Posterior cingulate gyrus (tissue), 11 donors: ENCODE data around the gene TUNAR.
A peak's percentile ranks its signal among the peaks of the same experiment; 100 is the strongest.

Experiments
- DNase-seq, 10 donors: peaks; one replicate each; pipeline versions ENCODE4 v3.0.0 to v3.0.0-alpha.2; 2020 to 2021; ENCODE audit warnings: mixed read lengths in 3 of 10
- intact Hi-C: fragments of 100-400 bp; cut with DNase I; formaldehyde crosslinking; loops from one replicate; pipeline ENCODE4 v1.15.1; 2023

Gene TUNAR

DNA sequence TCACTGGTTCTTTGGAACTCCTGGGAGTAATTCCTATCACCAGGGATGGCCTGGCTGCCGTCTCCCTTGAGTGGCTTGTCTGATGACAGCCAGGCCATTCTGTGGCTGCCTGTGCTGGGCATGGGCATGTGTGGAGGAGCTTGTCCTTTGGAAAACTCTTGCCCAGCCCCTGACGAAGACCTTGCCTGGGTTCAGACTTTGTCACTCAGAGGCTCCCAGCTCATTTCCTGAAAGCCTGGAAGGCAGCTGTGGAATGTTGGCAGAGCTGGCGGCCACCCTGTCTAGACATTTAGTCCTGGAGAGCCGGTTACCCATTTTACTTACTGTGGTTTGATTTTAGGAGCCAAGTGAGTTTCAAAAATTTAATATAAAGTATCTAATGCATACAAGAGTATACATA lies 34.0 kb downstream of the TUNAR start:
- DNase-seq = no peak
- intact Hi-C loops = no loop called here

DNA sequence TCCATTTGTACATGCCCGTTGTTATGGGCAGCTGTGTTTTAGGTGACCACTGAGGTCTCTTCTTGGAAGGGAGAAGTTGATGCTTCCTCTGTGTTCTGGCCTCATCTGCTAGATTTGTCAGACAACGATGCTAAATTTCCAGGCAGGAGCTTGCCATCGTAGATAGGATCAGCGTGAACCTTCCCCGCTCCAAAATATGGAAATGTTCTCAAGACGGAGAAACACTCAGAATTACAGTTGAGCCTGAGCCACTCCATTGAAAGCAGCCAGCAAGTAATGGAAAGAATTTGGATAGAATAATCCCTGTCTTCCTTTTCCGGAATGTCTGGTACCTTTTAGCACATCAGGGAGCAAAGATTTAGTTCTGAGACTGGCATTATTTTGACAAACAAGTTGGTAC lies 34.8 kb downstream of the TUNAR start:
- DNase-seq = no peak
- intact Hi-C loops = no loop called here

DNA sequence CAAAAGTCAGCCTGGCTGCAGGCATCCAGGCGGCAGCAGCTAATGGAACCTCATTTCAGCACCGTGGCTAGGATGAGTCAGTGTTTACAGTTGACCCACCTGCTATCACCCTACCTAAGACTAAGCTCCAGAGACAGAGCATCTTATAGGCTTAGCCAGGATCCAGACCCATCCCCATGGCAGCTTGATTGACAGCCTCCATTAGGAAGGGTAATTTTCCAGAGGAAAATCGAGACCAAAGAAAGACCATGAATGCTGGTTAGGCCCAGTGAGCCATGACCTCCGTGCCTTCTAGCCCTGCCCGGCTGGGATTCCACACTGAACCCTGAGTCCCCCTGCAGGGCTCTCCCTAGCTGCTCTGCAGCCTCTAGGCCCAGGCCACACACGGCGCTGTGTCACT lies 38.7 kb downstream of the TUNAR start:
- intact Hi-C loops = no loop called here
- DNase-seq = no peak

DNA sequence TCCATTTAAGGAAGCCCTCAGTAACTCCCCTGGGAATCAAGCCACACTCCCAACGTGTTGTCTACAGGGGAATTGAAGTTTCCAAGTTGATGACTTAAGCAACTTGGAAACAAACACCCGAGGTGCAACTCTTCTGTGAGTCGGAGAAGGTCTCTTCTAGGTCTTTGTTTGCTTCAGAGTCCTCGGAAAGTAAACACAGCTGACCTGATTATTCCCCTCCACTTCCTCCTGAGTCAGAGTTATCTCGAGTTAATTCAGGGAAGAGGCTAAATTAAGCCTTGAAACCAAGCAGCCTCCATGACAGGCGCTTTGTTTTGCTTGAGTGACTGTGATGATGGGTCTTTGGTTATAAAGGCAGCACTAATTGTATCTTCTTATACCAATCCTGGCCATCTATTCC lies 41.8 kb downstream of the TUNAR start:
- intact Hi-C loops = no loop called here
- DNase-seq = no peak

DNA sequence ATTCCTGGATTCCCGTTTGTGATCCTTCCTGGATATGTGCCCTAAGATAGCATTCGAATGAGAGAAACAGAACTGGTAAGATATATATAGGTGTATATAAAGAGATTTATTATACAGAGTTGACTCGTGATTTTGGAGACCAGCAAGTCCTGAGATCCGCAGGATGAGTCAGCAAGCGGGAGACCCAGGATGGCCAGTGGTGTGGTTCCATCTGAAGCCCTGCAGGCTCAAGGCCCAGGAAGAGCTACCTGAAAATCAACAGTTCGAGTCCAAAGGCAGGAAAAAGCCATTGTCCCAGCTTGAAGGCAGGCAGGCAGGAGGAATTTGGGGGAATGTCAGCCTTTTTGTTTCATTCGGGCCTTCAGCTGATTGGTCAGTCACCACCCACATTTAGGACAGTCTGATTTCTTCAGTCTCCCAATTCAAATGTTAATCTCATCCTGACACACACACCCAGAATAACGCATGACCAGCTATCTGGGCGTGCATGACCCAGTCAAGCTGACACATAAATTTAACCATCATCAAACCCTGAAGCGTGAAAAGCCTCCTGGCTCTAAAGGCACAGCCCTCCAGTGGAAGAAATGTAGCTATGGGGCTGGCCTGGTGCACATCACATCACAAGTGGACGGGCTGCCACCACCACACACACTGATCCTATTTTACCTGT lies 44.3 kb downstream of the TUNAR start:
- intact Hi-C loops = no loop called here
- DNase-seq = no peak

DNA sequence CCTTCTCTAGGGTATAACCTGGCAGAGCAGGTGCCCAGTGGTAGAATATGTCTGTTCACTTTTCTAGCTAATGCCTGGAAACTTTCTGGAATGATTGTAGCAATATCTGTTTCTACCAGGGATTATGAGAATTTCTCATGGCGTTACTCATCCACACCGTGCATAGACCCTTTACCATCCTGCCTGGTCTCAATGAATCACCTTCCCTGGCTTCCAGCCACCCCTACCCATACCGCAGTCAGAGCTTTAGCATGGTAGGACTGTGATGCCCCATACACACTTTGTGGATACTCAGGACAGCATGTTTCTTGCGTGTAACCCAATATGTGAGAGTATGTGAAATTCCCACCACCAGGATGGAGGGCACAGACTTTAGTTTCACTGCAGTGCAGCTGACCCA lies 45.4 kb downstream of the TUNAR start:
- no peak for DNase-seq
- intact Hi-C loops = no loop called here

DNA sequence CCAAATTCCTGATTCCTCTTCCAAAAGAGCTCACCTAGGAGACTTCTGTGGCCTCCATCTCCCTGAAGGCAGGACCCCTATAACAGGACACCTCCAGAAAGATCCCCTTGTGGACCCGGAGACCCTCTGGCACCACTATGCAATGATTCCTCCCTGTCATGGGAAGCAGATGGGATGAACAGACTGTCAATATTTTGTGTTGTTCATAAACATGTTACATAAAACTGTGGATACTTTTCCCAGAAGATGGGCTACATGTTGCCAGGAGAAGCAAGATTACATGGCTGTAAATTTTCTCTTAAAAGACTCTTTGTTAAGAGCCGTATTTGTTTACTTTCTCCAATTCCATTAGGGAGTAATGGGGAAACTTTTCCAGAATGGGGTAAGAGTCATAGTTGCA lies 52.1 kb downstream of the TUNAR start:
- no peak for DNase-seq
- intact Hi-C loops = no loop called here

DNA sequence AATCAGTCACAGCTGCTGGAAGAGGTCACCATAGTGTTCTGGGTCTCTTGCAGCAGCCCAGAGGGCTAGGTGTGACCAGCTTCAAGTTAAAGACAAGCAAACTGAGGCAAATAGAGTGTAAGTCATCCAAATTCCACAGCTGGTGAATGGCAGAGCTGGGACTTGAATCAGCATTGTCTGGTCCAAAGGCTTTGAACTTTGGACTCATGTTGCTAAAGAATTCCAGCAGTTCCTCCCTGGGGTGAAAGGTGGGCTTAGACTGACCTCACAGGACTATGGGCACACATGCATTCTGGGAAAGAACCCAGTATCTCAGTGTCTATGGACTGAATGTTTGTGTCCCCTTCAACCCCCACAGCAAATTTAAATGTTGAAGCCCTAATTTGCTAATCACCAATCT lies 54.8 kb downstream of the TUNAR start:
- no peak for DNase-seq
- intact Hi-C loops = no loop called here

DNA sequence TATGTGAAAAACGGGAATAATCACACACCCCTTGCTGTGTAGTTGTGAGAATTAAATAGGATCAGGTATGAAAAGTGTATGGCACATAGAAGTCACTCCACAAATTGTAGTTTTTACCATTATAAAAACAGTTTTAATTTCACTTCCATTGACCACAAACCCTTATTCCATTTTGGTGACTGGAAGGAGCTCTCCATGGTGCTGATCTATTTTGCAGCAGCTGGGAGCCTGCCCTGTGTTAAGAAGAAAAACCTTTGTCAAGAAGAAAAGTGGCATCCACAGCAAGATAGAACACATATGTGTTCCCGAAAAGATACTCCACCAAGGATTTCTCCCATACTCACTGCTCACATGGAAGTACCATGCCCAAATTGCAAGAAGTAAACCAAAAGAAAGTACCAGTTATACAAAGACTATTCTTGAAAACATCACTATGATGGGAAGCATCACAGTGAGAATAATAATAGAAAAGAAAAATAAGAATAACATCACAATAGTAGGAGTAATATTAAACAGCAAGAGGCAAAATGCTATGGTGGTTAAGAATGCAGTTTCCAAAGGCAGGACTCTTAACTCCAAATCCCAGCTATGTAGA lies 58.7 kb downstream of the TUNAR start:
- no peak for DNase-seq
- intact Hi-C loops = no loop called here

DNA sequence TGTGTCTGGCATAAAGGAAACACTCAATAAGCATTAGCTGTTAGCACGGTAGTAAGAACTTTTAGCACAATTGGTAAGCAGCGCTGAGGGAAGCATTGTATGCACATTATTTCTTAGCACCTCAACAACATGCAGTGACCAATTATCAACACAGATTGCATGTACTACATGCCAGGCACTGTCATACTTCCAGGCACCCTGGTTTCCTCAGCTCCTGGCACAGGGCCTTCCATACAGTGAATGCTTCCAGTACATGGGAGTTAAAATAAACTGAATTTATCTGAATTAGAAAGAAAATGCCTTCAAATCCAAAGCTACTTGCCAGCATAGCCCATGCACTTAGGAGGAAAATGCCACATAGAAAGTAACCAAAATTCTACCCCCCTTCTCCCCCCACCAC lies 59.4 kb downstream of the TUNAR start:
- intact Hi-C loops = no loop called here
- DNase-seq = no peak

DNA sequence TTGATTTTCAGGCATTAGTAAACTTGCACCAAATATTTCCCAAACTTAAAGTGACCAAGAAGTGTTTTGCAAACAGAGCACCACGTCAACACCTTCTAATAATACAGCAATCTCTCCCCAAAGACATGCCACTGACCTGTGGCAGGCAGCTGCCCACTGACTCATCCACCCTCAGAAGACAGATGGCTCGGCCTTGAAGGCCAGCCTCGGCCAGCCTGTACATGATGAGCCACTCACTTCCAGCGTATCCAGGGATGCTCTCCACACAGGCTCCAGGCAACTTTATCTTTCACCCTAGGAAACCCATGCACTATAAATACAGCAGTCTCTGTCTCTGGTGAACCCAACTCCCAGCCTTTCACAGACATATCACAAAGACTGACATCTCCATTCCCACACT lies 62.7 kb downstream of the TUNAR start:
- DNase-seq = no peak
- intact Hi-C loops = no loop called here

DNA sequence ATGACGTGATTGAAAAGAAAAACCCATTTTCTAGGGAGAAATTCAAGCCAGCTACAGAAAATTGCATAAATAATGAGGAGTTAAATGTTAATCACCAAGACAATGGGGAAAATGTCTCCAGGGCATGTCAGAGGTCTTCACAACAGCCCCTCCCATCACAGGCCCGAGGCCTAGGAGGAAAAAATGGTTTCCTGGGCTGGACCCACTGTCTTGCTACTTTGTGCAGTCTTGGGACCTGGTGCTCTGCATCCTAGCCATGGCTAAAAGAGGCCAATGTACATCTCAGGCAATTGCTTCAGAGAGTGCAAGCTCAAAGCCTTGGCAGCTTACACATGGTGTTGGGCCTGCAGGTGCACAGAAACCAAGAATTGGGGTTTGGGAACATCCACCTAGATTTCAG lies 65.3 kb downstream of the TUNAR start:
- intact Hi-C loops = no loop called here
- no peak for DNase-seq

DNA sequence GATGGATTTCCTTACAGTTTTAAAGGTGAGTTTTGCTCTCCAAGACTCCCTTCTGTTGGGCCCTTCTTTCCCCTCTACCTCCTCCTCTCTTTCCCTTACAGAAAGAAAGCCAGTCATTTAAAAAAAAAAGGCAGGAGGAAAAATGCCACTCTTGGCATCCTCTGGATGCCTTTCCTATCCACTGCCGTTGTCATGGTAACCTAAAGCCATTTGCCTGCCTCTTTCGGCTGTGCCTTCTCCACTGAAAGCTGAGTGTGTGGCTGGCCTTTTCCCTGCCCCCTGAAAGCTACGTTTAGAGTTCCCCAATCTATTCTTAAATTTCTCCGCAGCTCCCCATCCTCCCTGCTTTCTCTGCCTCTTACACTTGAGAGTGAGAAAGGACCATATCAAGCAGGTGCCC lies 67.1 kb downstream of the TUNAR start:
- intact Hi-C loops = no loop called here
- peak in 5 of 10 donors; percentile 11 to 86 (median 24) for DNase-seq

DNA sequence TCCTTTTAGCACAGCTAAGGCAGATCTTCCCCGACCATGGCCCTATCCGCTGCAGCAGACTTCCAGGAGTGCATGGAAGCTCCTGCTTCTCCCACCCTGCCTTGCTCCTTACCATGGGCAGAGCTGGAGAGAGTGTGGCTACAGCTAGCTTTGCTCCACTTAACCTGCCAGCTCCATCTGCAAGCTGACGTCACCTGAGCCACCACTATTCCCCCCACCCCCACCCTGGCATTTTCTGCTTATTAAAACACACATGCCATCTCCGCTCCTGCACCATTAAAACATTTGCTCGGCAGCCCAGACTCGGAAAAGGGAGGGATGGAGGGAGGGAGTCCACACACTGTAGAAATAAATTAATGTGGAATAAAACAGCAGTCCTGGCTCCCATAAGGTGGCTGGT lies 67.8 kb downstream of the TUNAR start:
- no peak for DNase-seq
- intact Hi-C loops = no loop called here

DNA sequence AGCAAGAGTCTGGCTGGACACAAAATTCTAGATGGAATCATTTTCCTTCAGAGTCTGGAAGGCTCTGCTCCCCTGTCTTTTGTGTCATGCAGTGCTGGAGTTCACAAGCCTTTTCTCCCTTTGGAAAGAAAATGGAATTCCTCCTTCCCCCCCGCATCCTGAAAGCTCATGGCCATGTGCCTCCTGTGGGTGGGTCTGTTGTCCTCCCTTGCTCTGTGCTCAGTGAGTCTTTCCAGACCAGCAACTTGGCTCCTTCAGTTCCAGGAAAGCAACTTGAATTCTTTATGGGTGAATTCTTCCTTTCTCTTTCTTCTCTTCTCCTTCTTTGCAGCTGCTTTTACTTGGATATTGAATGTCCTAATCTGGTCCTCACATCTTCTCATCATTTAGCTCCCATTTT lies 70.2 kb downstream of the TUNAR start:
- intact Hi-C loops = no loop called here
- DNase-seq = no peak

DNA sequence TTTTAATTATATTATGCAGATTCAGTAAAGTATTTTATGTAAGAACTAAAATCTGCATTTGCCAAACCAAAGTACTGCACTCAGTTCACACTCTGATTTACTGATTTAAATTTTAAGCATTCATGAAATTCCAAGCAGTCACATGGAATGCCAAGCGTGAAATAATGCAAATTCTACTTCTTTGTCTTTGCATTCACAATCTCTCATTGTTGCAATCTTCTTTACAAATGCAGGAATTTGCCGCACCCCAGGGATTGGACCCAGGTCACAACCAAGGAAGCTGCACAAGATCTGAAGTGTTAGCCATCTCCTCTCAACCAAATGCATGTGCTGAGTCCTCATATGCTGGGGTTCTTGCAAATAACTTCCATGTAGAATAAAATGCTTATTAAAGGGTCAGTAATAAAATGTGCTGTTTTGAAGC lies 71.9 kb downstream of the TUNAR start:
- DNase-seq = no peak
- intact Hi-C loops = no loop called here

DNA sequence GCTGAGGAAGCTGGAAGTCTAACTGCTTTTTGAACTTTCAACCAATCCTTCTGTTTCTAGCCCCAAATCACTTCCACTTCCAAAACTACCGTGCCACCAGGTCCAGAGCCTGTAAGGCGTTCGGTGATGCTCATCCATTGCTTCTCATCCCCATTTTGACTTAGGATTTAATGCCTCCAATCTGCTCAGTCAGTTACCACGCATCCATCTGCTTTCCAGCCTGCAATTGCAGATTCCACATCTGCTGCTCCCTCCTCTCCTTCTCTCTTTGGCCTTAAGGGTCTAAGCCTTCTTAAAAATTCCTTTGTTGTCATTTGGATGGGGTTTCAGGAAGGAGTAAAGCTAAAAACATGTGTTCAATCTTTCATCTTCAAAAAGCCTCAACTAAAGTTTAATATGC lies 74.7 kb downstream of the TUNAR start:
- intact Hi-C loops = no loop called here
- DNase-seq = no peak

DNA sequence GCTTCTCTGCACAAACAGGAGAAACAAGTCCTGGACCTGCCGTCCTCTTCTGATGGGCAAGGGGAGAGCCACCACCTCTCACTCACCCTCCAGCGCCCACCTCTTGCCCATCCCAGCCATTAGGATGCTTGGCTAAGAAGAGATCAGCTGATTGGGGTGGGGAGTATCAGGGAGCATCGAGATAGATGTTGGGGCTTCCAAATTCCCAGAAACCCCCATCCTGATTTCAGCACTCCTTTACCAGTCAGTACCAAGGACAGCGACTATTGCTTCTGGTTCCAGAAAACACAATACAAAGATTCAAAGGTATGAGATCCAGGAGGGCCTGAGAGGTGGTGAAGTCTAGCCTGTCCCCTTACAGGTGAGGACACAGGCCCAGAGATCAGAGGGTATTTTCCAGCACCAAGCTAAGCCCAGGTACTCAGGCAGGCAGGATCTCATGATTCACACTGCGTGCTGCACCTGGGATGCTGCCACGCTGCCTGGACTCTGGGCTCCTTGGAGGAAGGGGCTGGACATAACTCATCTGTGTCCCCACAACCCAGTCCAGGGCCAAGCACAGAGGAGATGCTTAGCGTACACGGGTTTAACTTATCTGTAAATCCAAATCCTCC lies 76.6 kb downstream of the TUNAR start:
- DNase-seq = no peak
- intact Hi-C loops = no loop called here

DNA sequence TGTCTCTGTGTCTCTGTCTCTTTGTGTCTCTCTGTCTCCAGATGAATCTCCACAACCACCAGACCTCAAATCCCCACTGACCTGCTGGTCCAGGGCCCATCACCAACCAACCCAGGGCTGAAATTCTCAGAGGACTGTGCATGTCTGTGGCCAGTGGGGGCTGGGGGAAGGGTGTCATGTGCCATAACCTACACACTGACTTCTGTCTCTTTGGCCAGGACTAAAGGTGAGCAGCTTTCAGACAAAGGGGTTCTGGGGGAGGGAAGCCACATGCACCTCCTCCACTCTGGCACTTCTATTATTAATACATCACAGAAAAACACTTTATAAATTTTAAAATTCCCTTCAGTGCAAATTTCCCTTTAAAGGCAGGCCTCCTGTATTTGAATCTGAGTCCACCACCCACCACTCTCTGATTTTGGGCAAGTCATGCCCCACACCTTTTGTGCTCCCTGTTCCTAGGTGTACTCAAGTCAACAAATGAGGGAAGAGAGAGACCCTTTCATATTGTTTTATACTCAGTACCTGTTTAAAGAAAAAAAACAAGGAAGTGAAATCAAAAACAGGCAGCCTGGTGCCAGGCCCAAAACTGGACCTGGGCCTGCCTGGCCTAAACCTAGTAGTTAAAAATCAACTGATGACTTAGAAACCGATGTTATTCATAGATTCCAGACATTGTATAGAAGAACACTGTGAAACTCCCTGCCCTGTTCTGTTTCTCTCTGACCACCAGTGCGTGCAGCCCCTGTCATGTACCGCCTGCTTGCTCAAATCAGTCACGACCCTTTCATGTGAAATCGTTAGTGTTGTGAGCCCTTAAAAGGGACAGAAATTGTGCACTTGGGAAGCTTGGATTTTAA lies 80.2 kb downstream of the TUNAR start:
- DNase-seq = no peak
- intact Hi-C loops = no loop called here

DNA sequence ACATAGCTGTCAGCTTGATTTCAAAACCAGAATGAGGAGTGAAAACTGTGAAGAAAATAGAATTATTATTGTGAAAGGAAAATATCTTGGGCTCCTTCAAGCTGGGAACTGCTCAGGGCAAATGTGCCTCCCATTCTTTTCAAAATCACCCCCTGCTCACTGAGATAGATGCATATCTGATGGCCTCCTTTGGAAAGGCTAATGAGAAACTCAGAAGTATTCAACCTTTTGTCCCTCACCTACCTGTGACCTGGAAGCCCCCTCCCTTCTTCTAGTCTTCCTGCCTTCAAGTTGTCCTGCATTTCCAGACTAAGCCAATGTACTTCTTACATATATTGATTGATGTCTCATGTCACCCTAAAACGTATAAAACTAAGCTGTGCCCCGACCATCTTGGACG lies 81.5 kb downstream of the TUNAR start:
- intact Hi-C loops = no loop called here
- DNase-seq = no peak

DNA sequence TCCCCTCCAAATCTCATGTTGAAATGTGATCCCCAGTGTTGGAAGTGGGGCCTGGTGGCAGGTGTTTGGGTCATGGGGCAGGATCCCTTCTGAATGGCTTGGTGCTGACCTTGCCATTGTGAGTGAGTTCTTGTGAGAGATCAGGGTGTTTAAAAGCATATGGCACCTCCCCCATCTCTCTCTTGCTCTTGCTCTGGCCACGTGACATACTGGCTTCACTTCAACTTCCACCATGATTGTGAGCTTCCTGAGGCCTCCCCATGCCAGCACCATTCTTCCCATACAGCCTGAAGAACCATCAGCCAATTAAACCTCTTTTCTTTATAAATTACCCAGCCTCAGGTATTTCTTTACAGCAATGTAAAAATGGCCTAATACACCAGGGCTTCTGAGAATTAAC lies 82.7 kb downstream of the TUNAR start:
- no peak for DNase-seq
- intact Hi-C loops = no loop called here

DNA sequence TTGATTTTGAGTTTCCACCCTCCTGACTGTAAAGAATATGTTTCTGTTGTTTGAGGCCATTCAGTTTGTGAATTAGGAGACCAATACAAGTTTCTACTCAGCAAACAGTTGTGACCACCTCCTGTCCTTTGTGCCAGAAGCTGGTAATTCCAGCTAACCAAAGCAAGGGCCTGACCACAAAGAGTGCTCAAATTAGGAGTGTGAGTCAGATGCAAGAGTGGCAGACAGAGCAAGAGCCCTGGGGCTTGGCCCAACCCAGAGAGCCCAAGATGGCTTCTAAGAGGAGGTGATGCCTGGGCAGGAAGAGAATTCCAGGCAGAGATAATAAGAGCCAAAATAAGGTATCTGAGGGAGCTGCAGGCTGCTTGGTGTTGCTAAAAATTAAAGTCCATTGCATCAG lies 84.8 kb downstream of the TUNAR start:
- DNase-seq = no peak
- intact Hi-C loops = no loop called here
